PC-3 (cell line): ENCODE data around the gene ACOT8. TPM values are rescaled to one million over a fixed set of nuclear protein-coding genes. Genes with fewer than 3 reads are reported as not detected.

Experiments
- ATAC-seq: fragments of 200-7000 bp; cut with Tn5 transposase; 2 replicates; pipeline ENCODE4 v1.9.1; 2020; ENCODE audit warnings: mild to moderate bottlenecking, moderate library complexity
- BruUV-seq: library from RNA; stranded (reverse); fragments of 400-500 nt; replicated peaks from 2 replicates; lab custom pipeline; 2021; lab: Mats Ljungman, UMichigan
- CTCF ChIA-PET: fragments of 300-600 bp; sonication (Branson Sonifier 250); formaldehyde crosslinking; loops from one replicate; lab custom pipeline; 2022; ENCODE audit warnings: antibody characterized with exemption; lab: Charles Lee
- POLR2A ChIA-PET: fragments of 300-600 bp; sonication (Branson Sonifier 250); formaldehyde crosslinking; loops from one replicate; lab custom pipeline; 2022; ENCODE audit warnings: antibody characterized with exemption; ENCODE audit not compliant: unreplicated experiment; lab: Charles Lee
- DNase-seq: peaks from one replicate; pipeline ENCODE4 v3.0.0-alpha.2; 2015
- H2AFZ ChIP-seq: fragments of 300-600 bp; sonication (generic); 2 replicates; pipeline ENCODE4 v1.6.0; 2016; ENCODE audit warnings: antibody characterized with exemption, low read length
- H3F3A ChIP-seq: fragments of 300-600 bp; sonication (generic); one replicate; pipeline ENCODE4 v1.6.0; 2017; ENCODE audit warnings: antibody characterized with exemption, low read length, control low read depth, mild to moderate bottlenecking; ENCODE audit not compliant: unreplicated experiment
- H3K27ac ChIP-seq: fragments of 300-600 bp; sonication (generic); 2 replicates; pipeline ENCODE4 v1.5.1; 2016; ENCODE audit warnings: mild to moderate bottlenecking, low read length
- H3K27me3 ChIP-seq: fragments of 300-600 bp; sonication (generic); 2 replicates; pipeline ENCODE4 v1.6.1; 2016; ENCODE audit warnings: low read length, mixed read lengths
- H3K36me3 ChIP-seq: fragments of 300-600 bp; sonication (generic); 2 replicates; pipeline ENCODE4 v1.6.1; 2016; ENCODE audit warnings: low read depth, mixed run types, low read length, mixed read lengths
- H3K4me1 ChIP-seq: fragments of 300-600 bp; sonication (generic); 2 replicates; pipeline ENCODE4 v1.5.1; 2016; ENCODE audit warnings: low read length; ENCODE audit not compliant: insufficient read depth
- H3K4me2 ChIP-seq: fragments of 300-600 bp; sonication (generic); 2 replicates; pipeline ENCODE4 v1.6.0; 2016; ENCODE audit warnings: low read length
- H3K4me3 ChIP-seq: fragments of 300-600 bp; sonication (generic); 2 replicates; pipeline ENCODE4 v1.5.1; 2016; ENCODE audit warnings: mild to moderate bottlenecking, low read length, mixed read lengths
- H3K79me2 ChIP-seq: fragments of 300-600 bp; sonication (generic); 2 replicates; pipeline ENCODE4 v1.6.1; 2017; ENCODE audit warnings: low read length, mixed read lengths
- H3K9ac ChIP-seq: fragments of 300-600 bp; sonication (generic); 2 replicates; pipeline ENCODE4 v1.6.0; 2016; ENCODE audit warnings: mild to moderate bottlenecking, low read length
- H3K9me2 ChIP-seq: fragments of 300-600 bp; sonication (generic); replicated peaks from 2 replicates; pipeline ENCODE4 v1.6.1; 2016; ENCODE audit warnings: mixed run types, low read length, mixed read lengths
- H3K9me3 ChIP-seq: fragments of 300-600 bp; sonication (generic); 2 replicates; pipeline ENCODE4 v1.6.1; 2016; ENCODE audit warnings: low read length, mixed read lengths
- H4K20me1 ChIP-seq: fragments of 300-600 bp; sonication (generic); 2 replicates; pipeline ENCODE4 v1.6.1; 2016; ENCODE audit warnings: low read length, mixed read lengths
- EZH2 ChIP-seq: fragments of 300-600 bp; sonication (generic); IDR thresholded peaks from one replicate; pipeline ENCODE4 v1.6.1; 2017; ENCODE audit warnings: antibody characterized with exemption, mild to moderate bottlenecking, low read length; ENCODE audit not compliant: unreplicated experiment
- EZH2phosphoT487 ChIP-seq: fragments of 300-600 bp; sonication (generic); IDR thresholded peaks from 2 replicates; pipeline ENCODE4 v1.6.1; 2018; ENCODE audit warnings: mild to moderate bottlenecking, antibody characterized with exemption, low read length, borderline replicate concordance
- intact Hi-C: fragments of 100-400 bp; cut with micrococcal nuclease; formaldehyde crosslinking; loops from 2 replicates; pipeline ENCODE4 v1.9.0; 2023
- total RNA-seq: library from RNA; depleted of rRNA; stranded (reverse); fragments of >200 nt; gene quantifications from 2 replicates; pipeline ENCODE4 v1.2.3, GENCODE V29; 2014
- TF ChIP-seq, protein P1 (sequence below): fragments of 300-600 bp; sonication (generic); conservative IDR thresholded peaks from 2 replicates; pipeline ENCODE4 v1.5.1; 2017; ENCODE audit warnings: antibody characterized with exemption, low read depth, mild to moderate bottlenecking, low read length

Gene ACOT8
- total RNA-seq, 1 experiment from 2014 or later, result 58.8 TPM

DNA sequence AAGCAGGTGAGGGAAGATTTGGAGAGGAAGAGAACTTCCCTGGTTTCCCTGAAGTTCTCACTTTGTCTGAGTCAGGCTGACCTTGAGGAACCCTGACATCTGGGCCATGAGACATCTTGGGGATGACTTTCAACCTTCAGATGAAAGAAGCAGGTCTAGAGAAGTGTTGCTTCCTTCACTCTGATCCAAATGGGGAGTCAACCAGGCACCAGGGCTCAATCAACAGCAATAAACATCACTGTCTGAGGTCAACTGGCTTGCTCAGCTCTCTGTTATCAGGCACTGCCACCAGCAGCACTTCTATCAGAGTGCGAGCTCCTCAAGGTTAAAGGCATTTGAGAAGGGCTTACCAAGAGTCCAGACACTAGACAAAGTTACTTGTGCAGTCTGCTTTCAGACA is 6.3 kb downstream of the ACOT8 start:
- H2AFZ ChIP-seq, result no peak overlapping the region
- POLR2A ChIA-PET, result interaction anchor here (0.7 kb wide), 1 partner anchor 83 kb away, joined by 13 read pairs; no protein-coding TSS in a partner anchor

DNA sequence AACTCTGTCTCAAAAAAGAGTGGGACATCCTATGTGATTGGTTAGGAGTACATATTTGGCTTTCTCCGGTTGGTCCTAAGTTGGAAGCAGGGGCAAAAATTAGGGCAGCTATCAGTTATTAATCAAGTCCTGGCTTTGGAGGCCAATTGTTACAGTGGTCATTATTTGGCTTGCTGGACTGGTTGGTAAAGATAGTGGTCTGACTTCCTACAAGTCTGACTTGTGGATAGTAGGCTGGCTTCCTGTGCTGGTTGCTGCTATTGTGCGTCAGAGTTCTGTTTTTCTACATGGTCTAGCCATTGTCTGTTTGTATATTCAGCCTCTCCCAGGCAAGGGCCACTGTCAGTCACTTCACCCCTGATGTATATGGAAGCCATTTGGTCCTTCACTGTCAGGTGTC is 7.0 kb downstream of the ACOT8 start:
- peaks cover 5% of the 10 kb centered on the region; the same call in 1 of the 2 replicates for H3K79me2 ChIP-seq
- no peak overlapping the region for H3K27ac ChIP-seq
- H3K4me2 ChIP-seq, result no peak overlapping the region
- intact Hi-C loops, result no loop called here
- DNase-seq (no peak), ATAC-seq (no peak)
- no peaks in the 10 kb centered on the region for H3K4me1 ChIP-seq
- no TSS peak for BruUV-seq
- no peaks in the 10 kb centered on the region for H3K9me3 ChIP-seq
- no peaks in the 10 kb centered on the region for H4K20me1 ChIP-seq
- no peak overlapping the region for H3K4me3 ChIP-seq
- no peaks in the 10 kb centered on the region for H3K27me3 ChIP-seq
- 0 out of 2 replicates have a peak, but pooled peaks cover 8% of the 10 kb centered on the region for H3K36me3 ChIP-seq
- no peak overlapping the region for H2AFZ ChIP-seq
- H3K9ac ChIP-seq, result no peak overlapping the region
- no peak for TF ChIP-seq EZH2phosphoT487
- no peak for TF ChIP-seq EZH2
- TF ChIP-seq, protein P1, sequence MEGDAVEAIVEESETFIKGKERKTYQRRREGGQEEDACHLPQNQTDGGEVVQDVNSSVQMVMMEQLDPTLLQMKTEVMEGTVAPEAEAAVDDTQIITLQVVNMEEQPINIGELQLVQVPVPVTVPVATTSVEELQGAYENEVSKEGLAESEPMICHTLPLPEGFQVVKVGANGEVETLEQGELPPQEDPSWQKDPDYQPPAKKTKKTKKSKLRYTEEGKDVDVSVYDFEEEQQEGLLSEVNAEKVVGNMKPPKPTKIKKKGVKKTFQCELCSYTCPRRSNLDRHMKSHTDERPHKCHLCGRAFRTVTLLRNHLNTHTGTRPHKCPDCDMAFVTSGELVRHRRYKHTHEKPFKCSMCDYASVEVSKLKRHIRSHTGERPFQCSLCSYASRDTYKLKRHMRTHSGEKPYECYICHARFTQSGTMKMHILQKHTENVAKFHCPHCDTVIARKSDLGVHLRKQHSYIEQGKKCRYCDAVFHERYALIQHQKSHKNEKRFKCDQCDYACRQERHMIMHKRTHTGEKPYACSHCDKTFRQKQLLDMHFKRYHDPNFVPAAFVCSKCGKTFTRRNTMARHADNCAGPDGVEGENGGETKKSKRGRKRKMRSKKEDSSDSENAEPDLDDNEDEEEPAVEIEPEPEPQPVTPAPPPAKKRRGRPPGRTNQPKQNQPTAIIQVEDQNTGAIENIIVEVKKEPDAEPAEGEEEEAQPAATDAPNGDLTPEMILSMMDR, result no peak
- POLR2A ChIA-PET, result no interaction called here
- no peaks in the 10 kb centered on the region for H3K9me2 ChIP-seq
- CTCF ChIA-PET, result no interaction called here
- H3F3A ChIP-seq, result no peaks in the 10 kb centered on the region

More for the DNA sequence above, 6.3 kb downstream of the ACOT8 start:
- Histone ChIP-seq H3K9ac (no peak overlapping the region), H4K20me1 (no peaks in the 10 kb centered on the region), H3K9me2 (no peaks in the 10 kb centered on the region), H3K4me3 (no peak overlapping the region), H3K4me2 (no peak overlapping the region), H3K27me3 (no peaks in the 10 kb centered on the region), H3K4me1 (peaks cover 3% of the 10 kb centered on the region), H3K36me3 (0 out of 2 replicates have a peak, but pooled peaks cover 8% of the 10 kb centered on the region), H3F3A (no peaks in the 10 kb centered on the region), H3K9me3 (no peaks in the 10 kb centered on the region), H3K79me2 (peaks cover 9% of the 10 kb centered on the region), H3K27ac (no peak overlapping the region)
- no TSS peak for BruUV-seq
- DNase-seq, result no peak
- TF ChIP-seq EZH2phosphoT487 (no peak), EZH2 (no peak)
- TF ChIP-seq, protein P1, result no peak
- no peak for ATAC-seq
- intact Hi-C loops, result no loop called here
- CTCF ChIA-PET, result interaction anchor here (0.7 kb wide), 1 partner anchor 51 kb away, joined by 7 read pairs; no protein-coding TSS in a partner anchor

DNA sequence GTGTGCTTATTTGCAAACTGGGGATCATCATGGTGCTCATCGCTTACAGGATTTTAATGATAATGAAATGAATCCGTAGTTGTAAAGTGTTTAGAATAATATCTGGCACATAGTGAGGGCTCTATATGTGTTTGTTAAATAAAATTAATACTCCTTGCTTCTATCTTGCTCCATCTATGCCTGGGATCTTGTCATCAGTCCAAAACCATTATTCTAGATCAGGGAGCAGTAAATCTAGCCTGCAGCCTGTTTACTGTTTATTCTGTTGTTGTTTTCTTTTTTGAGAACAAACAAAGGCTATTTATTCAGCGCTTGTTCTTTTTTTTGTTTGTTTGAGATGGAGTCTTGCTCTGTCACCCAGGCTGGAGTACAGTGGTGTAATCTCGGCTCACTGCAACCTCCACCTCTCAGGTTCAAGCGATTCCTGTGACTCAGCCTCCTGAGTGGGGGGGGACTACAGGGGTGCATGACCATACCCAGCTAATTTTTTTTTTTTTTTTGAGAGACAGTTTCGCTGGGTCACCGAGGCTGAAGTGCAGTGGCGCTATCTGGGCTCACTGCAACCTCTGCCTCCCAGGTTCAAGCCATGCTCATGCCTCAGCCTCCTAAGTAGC is 8.1 kb downstream of the ACOT8 start:
- Histone ChIP-seq H3K79me2 (no peaks in the 10 kb centered on the region), H3K27ac (no peak overlapping the region), H3K4me2 (no peak overlapping the region), H3K36me3 (peaks cover 14% of the 10 kb centered on the region; the same call in 1 of the 2 replicates), H2AFZ (no peak overlapping the region), H3K4me3 (no peak overlapping the region), H3K9me3 (no peaks in the 10 kb centered on the region), H3F3A (no peaks in the 10 kb centered on the region), H3K27me3 (no peaks in the 10 kb centered on the region), H3K9ac (no peak overlapping the region), H3K9me2 (no peaks in the 10 kb centered on the region), H4K20me1 (no peaks in the 10 kb centered on the region), H3K4me1 (no peaks in the 10 kb centered on the region)
- TF ChIP-seq EZH2phosphoT487, result no peak
- no peak for TF ChIP-seq EZH2
- TF ChIP-seq, protein P1, result no peak
- ATAC-seq, result no peak
- BruUV-seq, result no TSS peak
- intact Hi-C loops, result no loop called here
- CTCF ChIA-PET, result no interaction called here
- DNase-seq, result no peak
- POLR2A ChIA-PET, result interaction anchor here (0.6 kb wide), 1 partner anchor 82 kb away, joined by 5 read pairs; no protein-coding TSS in a partner anchor
